ENCODE data around the gene IGF2BP2.
"Not testable (repeated sequence)": the region's sequence is repeated elsewhere in the genome, so short reads cannot be mapped to it uniquely, and the experiment has no call there.

The IGF2BP2 gene

DNA sequence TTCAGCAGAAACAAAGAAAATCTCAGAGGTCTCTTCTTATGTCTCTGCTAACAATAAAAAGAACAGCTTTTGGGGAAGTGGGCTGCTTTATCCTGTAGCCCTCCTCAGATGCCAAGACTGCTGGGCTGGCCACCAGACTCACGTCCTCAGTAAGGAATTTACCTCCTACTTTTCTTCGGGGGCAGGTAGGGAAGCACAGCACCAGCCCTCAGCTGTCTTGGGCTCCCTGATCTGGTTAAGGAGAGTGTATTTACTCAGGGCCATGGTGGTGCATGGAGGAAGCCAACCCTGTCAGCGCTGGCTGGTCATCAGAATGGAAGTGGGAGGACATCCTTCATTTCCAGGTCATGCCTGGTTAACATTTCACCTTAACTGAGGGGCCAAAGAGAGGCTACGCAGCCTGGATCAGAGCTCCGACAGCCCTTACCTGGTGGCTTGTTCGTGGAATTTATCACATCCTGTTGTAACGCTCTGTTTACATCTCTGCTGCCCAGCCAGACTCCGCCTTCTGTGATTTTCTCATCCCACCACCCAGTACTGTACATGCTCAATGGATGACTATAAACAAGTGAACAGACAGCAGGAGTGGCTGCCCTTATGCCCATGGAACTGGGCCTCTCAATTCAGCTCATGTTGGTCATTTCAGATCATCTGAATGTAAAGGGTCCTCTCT, 108.3 kb downstream of the IGF2BP2 start:
- DNase-seq (ENCODE audit: low spot score) = no peak

DNA sequence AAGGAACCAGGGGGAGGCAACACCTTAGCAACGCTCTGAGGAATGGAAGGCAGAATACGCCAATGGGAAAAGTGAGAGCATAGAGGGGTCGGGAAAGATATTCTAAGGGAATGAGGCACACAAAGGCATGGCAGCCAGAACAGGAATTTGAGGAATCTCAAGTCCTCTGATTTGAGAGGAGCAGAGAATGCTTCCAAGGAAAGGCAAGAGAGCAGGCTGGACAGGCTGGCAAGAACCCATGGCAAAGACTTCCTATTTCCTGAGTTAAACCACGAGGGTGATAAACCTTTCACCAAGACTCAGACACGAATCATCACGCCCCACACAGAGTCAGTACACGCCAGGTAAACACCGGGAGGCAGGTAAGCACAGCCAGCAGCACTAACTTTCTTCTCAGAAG, 109.8 kb downstream of the IGF2BP2 start:
- no peak for DNase-seq (ENCODE audit: low spot score)

DNA sequence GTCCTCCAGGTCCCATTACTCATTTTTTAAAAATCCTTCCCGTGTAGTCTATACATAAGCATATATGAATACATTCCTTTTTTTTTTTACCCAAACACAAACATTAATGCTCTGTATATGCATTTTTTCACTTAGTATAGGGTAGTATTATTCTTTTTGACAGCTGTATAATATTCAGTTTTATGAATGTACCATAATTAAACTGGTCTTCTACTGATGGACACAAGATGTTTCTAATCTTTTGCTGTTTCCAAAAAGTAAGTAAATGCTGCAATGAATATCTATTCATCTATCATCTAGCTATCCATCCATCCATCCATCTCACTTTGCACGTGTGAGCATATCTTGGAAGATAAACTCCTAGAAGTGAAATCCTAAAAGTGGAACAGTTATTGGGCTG, 110.8 kb downstream of the IGF2BP2 start:
- no peak for DNase-seq (ENCODE audit: low spot score)

DNA sequence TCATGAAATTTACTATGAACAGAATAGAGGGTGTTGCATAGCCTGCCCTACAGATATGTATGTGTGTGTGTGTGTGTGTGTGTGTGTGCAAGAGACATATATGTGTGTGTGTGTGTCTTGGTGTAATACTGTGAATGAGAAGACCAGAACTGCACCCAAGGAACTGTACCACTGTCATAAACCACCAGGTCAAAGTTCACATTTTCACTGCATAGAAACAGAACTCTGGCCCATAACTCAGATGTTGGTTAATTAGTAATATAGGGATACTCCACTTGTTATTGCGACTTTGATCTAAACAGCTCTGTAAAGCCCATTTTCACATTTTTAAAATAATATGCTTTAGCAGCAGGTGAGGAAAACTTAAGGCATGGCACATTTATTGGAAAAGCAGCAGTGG, 111.8 kb downstream of the IGF2BP2 start:
- no peak for DNase-seq (ENCODE audit: low spot score)

DNA sequence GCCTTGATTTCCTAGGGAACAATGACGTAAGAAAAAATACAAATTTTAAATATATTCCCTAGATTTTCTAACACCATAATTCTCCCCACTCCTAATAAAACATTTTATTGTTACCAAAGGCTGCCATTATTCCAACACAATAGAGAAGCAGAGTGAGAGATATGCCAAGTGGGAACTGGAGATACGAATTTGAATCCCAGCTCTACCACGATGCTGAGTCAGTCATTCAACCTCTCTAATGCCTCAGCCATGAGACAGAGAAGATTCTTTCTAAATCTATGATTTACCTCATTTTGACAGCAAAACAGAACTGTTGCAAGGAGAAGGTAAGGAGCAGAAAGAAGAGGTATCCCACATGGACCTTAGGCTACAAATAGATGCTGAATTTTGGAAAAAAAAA, 112.5 kb downstream of the IGF2BP2 start:
- DNase-seq (ENCODE audit: low spot score) = no peak

DNA sequence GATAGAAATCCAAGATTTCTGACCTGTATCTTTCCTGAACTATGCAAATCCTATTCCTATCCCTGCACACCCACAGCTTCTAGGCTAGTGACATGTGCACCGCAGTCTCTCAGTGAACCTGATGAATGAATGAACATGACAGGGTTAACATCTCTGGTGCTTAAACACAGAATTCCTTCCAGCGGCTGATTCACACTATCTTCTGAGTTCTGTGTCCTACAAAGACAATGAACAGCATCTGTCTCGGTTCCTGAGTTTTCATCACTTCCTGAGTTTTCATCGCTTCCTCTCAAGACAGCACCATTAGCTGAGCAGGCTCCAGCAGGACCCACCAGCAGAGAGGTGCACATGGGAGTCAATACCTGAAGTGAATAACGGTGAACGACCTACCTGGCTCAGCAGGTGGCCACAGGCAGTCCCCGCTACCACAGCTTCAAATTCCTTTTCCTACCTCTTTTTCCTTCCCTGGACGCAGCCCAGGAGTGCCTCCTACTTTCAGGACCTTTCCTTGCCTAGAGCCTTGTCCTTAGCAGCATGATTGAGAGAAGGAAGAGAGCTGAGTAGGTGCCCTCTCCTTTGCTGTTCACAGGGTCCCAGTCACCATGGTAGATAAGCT, 113.5 kb downstream of the IGF2BP2 start:
- DNase-seq (ENCODE audit: low spot score) = no peak

DNA sequence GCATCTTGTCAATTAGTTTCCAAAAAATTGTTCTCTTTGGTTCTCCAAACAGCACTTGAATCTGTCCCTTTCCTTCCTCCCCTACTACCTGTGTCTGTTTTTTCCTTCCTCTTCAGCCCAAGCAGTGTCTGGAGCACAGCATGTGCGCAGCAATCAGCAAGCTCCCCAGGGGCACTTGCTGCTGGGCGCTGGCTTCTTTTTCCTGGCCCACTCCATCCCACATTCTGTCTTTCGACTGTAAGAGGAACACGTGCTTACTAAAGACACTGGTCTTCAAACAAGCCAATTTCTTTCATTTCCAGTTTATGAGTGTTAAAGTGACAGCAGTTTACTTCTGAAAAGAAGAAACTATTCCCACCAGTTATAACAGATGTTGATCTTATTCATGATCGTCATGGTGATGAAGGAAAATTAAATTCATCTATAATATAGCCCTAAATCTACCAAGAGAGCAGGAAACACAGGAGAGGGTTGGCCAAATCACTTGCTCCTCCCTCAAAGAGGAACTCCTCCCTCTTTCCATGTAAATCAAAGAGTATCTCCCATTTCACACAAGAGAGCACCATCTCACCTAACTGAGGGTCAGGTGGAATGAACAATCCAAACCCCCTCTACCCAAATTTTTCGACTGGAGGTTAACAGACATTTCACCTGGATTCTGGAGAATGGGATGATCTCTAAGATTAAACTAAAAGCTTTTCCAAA, 115.4 kb downstream of the IGF2BP2 start:
- DNase-seq (ENCODE audit: low spot score) = peak; percentile 51

DNA sequence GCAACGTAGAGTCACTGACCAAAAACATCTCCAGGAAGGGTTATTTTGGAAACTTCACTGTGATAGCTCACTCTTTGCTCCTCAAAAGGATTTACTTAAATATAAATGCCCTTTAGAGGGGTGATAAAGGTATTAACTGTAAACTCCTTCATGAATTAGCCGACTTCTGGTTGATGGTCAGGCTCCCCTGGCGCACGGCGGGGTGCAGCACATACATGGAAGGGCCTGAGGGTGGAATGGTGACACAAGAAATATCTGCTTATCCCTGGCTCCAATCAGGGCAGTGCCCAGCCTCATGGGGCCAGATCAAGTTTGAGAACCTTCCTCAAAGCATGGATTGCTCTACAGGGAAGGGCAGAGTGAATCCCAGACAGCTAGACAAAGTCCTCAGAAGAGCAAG, 116.5 kb downstream of the IGF2BP2 start:
- no peak for DNase-seq (ENCODE audit: low spot score)

DNA sequence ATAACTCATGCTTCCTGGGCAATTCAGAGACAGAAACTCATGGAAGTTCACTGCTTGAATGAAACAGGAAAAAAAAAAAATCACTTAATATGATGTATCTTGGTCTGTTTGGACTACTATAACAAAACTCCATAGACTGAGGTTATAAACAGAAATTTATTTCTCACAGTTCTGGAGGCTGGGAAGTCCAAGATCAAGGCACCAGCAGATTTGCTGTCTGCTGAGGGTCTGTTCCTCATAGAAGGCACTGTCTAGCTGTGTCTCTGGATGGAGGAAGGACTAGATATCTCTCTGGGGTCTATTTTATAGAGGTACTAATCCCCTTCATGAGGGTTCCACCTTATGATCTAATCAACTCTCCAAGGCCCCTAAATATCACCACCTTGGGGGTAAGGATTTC, 119.3 kb downstream of the IGF2BP2 start:
- no peak for DNase-seq (ENCODE audit: low spot score)

DNA sequence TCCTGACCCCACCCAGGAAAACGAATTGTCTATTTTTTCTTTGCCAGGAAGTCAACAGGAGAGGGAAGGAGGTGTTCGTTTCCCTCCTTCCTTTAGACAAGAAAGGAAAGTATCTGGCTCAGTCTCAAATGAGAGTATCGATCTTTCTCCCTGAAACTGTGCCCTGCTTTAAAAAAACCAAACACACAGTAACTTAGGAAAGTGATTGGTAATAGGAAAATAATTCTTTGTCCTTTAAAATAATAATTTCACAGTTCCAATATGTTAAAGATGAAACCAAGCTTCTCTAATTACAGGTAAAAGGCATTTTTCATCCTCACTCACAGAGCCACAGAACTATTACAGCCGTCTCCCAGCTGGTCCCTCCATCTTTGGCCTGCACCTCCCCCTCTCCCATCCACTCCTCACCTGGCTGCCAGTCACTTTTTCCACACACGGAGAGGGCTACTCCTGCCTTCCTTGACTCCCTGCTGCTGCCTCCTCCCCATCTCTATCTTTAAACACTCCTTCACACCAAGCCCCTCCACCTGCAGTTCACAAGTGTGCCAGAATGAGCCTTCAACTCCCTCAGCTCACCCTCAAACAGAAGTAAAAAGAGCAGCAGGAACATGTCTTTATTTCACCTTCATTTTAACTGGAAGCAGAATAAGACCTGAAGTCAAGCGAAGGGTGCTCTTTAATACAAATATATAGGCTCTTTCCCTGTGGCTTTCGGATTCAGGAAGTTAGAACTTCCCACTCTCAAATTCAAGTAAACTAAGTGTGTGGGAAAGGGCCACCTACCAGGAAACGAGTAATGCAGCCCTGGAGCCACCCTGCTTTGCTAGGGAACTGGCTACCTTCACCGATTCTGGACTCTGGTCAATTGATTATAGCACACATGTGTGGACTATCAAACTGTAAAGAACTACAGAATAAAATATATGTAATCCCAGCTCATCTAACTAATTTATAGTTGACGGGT, 122.3 kb downstream of the IGF2BP2 start:
- no peak for DNase-seq (ENCODE audit: low spot score)

DNA sequence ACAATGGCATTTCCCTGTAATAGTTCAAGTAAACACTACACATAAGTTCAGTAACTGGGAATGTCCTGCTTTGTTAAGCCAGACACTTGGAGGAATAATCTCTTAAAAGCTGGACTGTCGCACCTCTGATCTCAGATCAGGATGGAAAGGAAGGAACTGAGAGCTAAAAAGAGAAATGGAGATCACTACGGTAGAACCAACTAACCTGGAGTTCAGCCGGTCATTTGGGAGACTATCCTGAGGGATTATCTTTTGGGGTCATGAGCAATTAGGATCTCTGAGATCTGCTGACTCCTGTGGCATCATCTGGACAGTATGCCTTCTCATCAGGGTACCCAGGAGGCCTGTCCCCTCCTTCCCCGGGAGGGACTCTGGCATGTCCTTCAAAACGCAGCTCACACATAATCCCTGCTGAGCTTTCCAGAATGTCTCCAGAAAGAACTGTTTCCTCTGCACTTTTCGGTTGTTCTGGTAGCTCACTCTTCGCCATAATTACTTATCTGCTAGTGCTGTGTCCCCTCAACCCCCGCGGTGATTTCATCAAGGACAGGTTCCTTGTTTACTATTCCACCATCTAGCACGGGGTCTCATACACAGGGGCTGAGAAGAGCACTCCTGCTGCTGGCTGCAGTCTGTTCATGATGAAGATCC, 123.1 kb downstream of the IGF2BP2 start:
- DNase-seq (ENCODE audit: low spot score) = peak; percentile 23

DNA sequence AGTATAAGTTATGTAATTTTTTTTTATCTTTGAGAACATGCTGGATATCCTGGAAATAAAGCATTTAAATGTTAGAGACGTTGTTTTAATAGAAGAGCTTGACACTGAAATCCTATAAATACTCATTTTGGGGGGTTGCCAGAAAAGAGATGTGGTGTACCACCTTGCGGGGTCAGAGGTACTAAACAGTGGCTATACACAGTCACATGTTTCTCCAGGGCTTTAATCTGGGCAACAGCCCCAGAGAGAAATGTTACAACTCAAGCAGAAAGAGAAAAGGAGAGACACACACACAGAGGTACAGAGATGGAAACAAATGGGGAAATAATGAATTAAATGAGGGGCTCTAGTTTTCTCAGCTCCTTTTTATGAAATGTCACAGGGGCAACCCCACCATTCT, 124.9 kb downstream of the IGF2BP2 start:
- DNase-seq (ENCODE audit: low spot score) = no peak

DNA sequence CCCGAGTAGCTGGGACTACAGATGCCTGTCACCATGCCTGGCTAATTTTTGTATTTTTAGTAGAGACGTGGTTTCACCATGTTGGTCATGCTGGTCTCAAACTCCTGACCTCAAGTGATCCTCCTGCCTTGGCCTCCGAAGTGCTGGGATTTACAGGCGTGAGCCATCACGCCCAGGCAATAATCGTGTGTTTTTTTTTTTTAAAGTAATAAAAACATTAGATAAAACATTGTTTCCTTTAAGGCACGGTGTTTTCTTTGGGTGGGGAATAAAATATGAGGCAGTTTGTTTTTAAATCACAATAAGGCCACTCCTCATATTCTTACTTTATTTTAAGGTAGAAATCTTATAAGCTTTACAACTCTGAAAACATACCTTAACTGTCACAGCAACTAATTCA, 127.6 kb downstream of the IGF2BP2 start:
- DNase-seq (ENCODE audit: low spot score) = not testable (repeated sequence)

DNA sequence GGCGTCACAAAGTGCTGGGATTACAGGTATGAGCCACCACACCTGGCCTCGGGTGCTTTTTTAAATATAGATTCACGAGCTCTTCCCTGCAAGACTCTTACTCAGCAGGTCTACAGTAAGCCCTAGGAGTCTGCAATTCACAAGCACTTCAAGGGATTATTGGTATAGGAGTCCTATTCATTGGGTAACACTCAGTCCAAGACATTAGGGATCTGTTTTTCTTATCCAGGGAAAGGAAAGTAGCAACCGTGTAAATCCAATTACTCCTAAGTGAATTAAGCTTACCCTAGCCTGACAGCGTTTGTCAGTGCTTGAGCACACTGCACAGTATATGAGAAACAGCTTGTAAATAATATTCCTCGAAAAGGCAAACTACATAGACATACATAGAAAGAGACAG, 128.8 kb downstream of the IGF2BP2 start:
- DNase-seq (ENCODE audit: low spot score) = peak; percentile 91

DNA sequence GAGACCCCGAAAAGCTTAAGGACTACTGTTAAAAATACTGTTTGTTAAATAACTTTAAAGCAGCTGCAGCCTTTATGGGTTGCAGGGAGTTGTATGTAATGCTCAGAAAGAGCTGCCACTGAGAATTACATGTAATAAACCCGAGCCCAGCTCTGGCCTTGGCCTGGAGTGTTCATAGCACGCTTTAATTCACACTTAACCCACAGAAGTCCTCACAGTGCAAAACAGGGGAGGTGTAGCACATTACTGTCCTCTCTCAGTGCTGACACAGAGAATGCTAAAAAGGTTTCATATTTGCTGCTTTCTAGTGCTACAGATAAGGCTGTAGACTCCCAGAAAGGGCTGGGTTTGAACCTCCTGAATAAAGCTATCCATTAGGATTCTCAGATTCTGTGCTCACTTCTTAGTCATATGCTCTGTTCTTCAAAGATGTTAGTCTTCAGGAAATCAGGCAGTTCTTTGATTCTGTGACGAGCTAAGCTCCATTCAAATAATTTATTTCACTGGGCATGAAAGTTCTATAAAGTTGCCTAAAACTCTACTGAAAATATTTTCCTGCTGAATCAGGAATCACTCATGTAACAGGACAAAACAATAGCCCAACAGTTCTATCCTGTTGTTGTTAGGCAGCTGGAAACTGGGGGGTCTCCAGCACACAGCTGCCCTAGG, 130.7 kb downstream of the IGF2BP2 start:
- DNase-seq (ENCODE audit: low spot score) = no peak

DNA sequence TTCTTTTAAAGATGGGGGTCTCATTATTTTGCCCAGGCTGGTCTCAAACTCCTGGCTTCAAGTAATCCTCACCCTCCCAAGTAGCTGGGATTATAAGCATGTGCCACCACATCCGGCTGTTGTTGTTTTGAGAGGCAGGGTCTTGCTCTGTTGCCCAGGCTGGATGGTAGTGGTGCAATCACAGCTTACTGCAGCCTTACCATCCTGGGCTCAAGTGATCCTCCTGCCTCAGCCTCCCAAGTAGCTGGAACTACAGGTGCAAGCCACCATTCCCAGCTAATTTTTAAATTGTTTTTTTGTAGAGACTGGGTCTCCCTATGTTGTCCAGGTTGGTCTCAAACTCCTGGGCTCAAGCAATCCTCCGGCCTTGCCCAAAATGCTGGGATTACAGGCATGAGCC, 133.2 kb downstream of the IGF2BP2 start:
- DNase-seq (ENCODE audit: low spot score) = no peak

DNA sequence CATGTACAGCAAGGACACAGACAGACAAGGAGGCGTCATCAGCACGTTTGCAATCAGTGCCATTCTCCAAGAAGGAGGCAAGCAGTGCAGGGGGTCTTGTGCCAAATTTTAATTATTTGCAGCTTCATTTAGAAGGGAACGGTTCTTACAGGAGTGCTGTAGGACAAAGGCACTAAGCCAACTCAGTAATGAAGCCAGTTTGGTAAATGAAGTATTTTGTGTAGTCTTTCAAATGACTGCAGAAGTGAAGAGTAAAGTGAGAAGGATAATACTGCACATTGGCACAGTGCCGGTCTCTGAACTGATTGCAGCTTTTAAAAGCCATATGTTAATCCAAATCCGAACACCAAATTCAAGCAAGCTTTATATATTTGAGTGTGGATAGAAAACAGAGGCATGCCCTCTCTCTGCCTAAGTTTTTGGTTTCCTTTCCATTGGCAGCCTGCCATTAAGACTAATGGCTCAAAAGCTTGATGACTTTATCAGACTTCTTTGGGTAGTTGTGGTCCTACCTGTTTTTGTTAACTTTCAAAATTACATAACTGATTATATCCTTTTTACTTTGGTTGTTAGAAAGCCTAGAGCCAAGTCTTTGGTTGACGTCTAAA, 137.5 kb downstream of the IGF2BP2 start:
- DNase-seq (ENCODE audit: low spot score) = no peak

DNA sequence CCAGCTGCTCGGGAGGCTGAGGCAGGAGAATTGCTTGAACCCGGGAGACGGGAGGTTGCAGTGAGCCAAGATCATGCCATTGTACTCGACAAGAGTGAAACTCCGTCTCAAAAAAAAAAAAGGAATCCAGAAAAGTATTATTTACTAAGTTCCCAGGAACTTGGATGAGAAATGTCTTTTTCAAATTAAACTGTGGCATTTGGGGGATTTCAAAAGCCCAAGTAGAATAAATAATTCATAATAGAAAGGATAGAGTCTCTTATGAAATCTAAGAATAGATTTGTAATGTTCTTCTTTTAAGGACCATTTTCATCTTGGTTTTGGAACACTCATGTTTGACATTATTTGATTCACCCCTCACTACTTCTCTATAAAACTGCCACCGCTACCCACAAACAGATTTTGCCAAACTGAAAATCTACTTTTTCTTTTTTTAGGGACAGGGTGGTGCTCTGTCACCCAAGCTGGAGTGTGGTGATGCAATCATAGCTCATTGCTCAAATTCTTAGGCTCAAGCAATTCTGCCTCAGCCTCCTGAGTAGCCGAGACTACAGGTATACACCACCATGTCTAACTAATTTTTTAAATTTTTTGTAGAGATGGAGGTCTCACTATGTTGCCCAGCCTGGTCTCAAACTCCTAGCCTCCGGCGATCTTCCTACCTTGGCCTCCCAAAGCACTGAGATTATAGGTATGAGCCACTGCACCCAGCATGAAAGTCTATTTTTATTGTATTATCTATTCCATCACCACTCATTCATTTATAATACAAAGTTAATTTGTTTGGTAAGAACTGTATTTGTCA, 139.4 kb downstream of the IGF2BP2 start:
- no peak for DNase-seq (ENCODE audit: low spot score)

DNA sequence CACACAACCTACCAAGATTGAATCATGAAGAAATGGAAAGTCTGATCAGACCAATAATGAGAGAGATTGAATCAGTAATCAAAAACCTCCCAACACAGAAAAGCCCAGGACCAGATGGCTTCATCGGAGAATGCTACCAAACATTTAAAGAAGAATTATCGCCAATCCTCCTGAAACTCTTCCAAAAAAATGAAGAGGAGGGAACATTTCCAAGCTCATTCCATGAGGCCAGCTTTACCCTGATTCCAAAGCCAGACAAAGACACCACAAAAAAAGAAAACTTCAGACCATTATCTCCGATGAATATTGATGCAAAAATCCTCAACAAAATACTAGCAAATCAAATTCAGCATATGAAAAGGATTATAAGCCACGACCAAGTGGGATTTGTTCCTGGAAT, 144.6 kb downstream of the IGF2BP2 start:
- DNase-seq (ENCODE audit: low spot score) = no peak

DNA sequence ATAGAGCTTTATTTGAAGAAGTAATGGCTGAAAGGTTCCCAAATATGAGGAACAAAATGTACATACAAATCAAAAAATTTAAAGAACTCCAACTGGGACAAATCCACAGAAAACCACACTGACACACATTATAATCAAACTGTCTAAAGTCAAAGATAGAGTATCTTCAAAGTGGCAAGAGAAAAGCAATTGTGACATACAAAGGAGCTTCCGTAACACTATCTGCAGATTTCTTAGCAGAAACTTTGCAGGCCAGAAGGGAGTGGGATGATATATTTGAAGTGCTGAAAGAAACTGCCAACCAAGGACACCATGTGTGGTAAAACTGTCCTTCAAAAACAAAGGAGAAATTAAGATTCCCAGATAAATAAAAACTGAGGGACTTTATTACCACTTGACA, 146.8 kb downstream of the IGF2BP2 start:
- DNase-seq (ENCODE audit: low spot score) = no peak

All from SK-N-DZ (cell line).